CD14-positive monocyte (primary cell): ENCODE measurements around the gene IL37. TPM values are rescaled to one million over a fixed set of nuclear protein-coding genes. Genes with fewer than 3 reads are reported as not detected.

ENCODE experiments used
- DNase-seq, 3 donors: peaks; one replicate each; pipeline ENCODE4 v3.0.0-alpha.2; 2011 to 2022
- H2AFZ ChIP-seq: 2 replicates; pipeline ENCODE4 v1.6.0; 2012; ENCODE audit warnings: mild to moderate bottlenecking, low read depth, low read length, inconsistent platforms; ENCODE audit not compliant: insufficient read depth, poor library complexity, severe bottlenecking
- H3K27ac ChIP-seq, 2 donors: 1 replicate in 1 of 2; 2 replicates in 1 of 2; pipeline ENCODE4 v1.5.1; 2012 to 2013; ENCODE audit warnings: low read length in 2 of 2, control low read depth in 1 of 2, inconsistent platforms in 1 of 2, low read depth in 1 of 2, mild to moderate bottlenecking in 1 of 2
- H3K27me3 ChIP-seq, 2 donors: one replicate each; pipeline versions ENCODE4 v1.6.0 to v1.6.1; 2011 to 2013; ENCODE audit warnings: low read length in 2 of 2; ENCODE audit not compliant: control insufficient read depth in 2 of 2, insufficient read depth in 2 of 2
- H3K36me3 ChIP-seq, 2 donors: replicated peaks in 1 of 2; 1 replicate in 1 of 2; 2 replicates in 1 of 2; pipeline versions ENCODE4 v1.5.1 to v1.6.1; 2012 to 2013; ENCODE audit warnings: low read length in 2 of 2, control low read depth in 1 of 2, inconsistent platforms in 1 of 2, mild to moderate bottlenecking in 1 of 2; ENCODE audit not compliant: insufficient read depth in 2 of 2, control insufficient read depth in 1 of 2
- H3K4me1 ChIP-seq, 2 donors: 1 replicate in 1 of 2; 2 replicates in 1 of 2; pipeline versions ENCODE4 v1.5.1 to v1.6.1; 2012 to 2013; ENCODE audit warnings: low read length in 2 of 2, control low read depth in 1 of 2, inconsistent platforms in 1 of 2, mild to moderate bottlenecking in 1 of 2, moderate library complexity in 1 of 2; ENCODE audit not compliant: insufficient read depth in 2 of 2, control insufficient read depth in 1 of 2
- H3K4me2 ChIP-seq: replicated peaks from 2 replicates; pipeline ENCODE3; 2012; ENCODE audit warnings: low read length, moderate library complexity, mild to moderate bottlenecking; ENCODE audit not compliant: poor library complexity, severe bottlenecking; ENCODE audit errors: extremely low read depth
- H3K4me3 ChIP-seq, 3 experiments: fragments of 200-600 bp in 1 of 3; sonication (generic) in 1 of 3; replicated peaks in 1 of 3; 1 replicate in 2 of 3; 2 replicates in 1 of 3; pipeline ENCODE4 v1.5.1; 2011 to 2013; ENCODE audit warnings: low read length in 3 of 3, mild to moderate bottlenecking in 3 of 3, control low read depth in 2 of 3, low read depth in 2 of 3, inconsistent platforms in 1 of 3, moderate library complexity in 1 of 3
- H3K79me2 ChIP-seq: 2 replicates; pipeline ENCODE4 v1.6.0; 2012; ENCODE audit warnings: mild to moderate bottlenecking, control low read depth, inconsistent platforms, low read length, moderate library complexity; ENCODE audit not compliant: insufficient read depth
- H3K9ac ChIP-seq: 2 replicates; pipeline ENCODE4 v1.6.0; 2017; ENCODE audit warnings: low read length, mild to moderate bottlenecking; ENCODE audit not compliant: insufficient read depth, poor library complexity, severe bottlenecking
- H3K9me3 ChIP-seq, 2 donors: replicated peaks in 1 of 2; 1 replicate in 1 of 2; 2 replicates in 1 of 2; pipeline versions ENCODE4 v1.5.1 to v1.6.1; 2012 to 2013; ENCODE audit warnings: low read length in 2 of 2, control low read depth in 1 of 2; ENCODE audit not compliant: control insufficient read depth in 1 of 2, insufficient read depth in 1 of 2
- H4K20me1 ChIP-seq: 2 replicates; pipeline ENCODE4 v1.6.0; 2012; ENCODE audit warnings: mild to moderate bottlenecking, low read length, control low read depth, moderate library complexity; ENCODE audit not compliant: insufficient read depth
- H3K27ac Mint-ChIP-seq, 7 donors: one replicate each; pipeline ENCODE4 v1.8.0; 2020; ENCODE audit warnings: mild to moderate bottlenecking in 7 of 7, mixed read lengths in 7 of 7, moderate library complexity in 6 of 7, inconsistent platforms in 2 of 7
- H3K27me3 Mint-ChIP-seq, 3 donors: one replicate each; pipeline ENCODE4 v1.8.0; 2021 to 2022; ENCODE audit warnings: low read depth in 3 of 3, mild to moderate bottlenecking in 3 of 3, mixed read lengths in 3 of 3, moderate library complexity in 3 of 3, inconsistent platforms in 1 of 3
- H3K36me3 Mint-ChIP-seq, 2 donors: one replicate each; pipeline ENCODE4 v1.8.0; 2020; ENCODE audit warnings: mixed read lengths in 2 of 2, inconsistent platforms in 1 of 2, mild to moderate bottlenecking in 1 of 2
- H3K4me1 Mint-ChIP-seq: one replicate; pipeline ENCODE4 v1.8.0; 2020; ENCODE audit warnings: mild to moderate bottlenecking, mixed read lengths
- H3K4me3 Mint-ChIP-seq, 2 donors: one replicate each; pipeline ENCODE4 v1.8.0; 2020; ENCODE audit warnings: mild to moderate bottlenecking in 2 of 2, mixed read lengths in 2 of 2, moderate library complexity in 1 of 2
- H3K9me3 Mint-ChIP-seq, 7 donors: one replicate each; pipeline ENCODE4 v1.8.0; 2020 to 2022; ENCODE audit warnings: mixed read lengths in 7 of 7, mild to moderate bottlenecking in 6 of 7, moderate library complexity in 6 of 7, inconsistent platforms in 2 of 7
- WGBS: methylation state at CpG from one replicate; pipeline ENCODE4 v1.1.5; 2013; ENCODE audit warnings: missing lambda C conversion rate; ENCODE audit not compliant: insufficient coverage; 5-methylcytosine and 5-hydroxymethylcytosine counted together
- intact Hi-C, 2 donors: fragments of 100-400 bp; cut with micrococcal nuclease; formaldehyde crosslinking; loops; one replicate each; pipeline versions ENCODE4 v1.15.0 to v1.15.1; 2023
- polyA plus RNA-seq, 3 donors: library from polyadenylated mRNA; depleted of rRNA in 1 of 3; unstranded in 2 of 3; stranded (reverse) in 1 of 3; fragments of 300-500 nt in 2 of 3; fragments of >200 nt in 1 of 3; fragmentation: Illumina TruSeq in 2 of 3; gene quantifications; 1 replicate in 2 of 3; 2 replicates in 1 of 3; pipeline ENCODE4 v1.2.3, GENCODE V29; 2012 to 2021
- TF ChIP-seq, protein P1 (sequence below): fragments of 200-600 bp; IDR thresholded peaks from one replicate; pipeline ENCODE4 v1.8.0; 2022; ENCODE audit warnings: antibody characterized with exemption, mild to moderate bottlenecking

Gene IL37
- polyA plus RNA-seq, 3 donors = not detected

DNA sequence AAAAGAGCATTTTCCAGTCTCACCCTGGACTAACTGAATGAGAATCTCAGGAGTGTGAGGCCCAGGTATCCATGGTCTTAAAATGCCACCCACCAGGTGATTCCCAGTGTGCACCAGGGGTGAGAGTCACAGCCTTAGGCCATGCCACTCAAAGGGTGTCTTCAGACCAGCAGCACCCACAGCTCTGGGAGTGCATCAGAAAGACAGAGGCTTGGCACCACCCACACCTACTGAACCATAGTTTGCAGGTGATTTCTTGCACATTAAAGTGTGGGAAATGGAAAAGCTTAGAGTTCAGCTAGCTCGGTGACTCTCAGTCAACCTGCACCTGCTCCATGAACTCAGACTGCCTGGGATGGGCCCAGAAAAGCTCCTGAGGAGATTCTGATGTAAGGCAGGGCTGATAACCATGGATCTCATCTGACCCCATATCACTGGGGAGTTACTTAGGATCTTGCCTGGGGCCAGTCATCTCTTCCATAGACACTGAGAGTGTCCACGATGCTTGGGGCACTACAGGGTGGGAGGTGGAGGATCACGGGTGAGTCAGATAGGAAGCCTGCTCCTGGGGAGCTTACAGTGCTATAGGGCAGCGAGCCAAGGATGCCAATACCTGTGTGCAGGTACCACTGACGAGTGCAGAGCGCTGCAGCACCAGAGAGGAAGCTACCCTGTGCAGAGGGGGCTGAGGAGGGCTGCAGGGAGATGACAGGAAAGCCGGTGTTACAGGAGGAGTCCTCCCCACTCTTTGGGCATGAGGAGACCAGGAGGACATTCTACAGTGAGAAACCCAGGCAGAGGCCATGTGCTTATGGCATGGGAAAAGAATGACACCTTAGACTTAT, 4.6 kb downstream of the IL37 start:
- no peak overlapping the region for H3K4me3 Mint-ChIP-seq
- H3K4me2 ChIP-seq = no peak overlapping the region

DNA sequence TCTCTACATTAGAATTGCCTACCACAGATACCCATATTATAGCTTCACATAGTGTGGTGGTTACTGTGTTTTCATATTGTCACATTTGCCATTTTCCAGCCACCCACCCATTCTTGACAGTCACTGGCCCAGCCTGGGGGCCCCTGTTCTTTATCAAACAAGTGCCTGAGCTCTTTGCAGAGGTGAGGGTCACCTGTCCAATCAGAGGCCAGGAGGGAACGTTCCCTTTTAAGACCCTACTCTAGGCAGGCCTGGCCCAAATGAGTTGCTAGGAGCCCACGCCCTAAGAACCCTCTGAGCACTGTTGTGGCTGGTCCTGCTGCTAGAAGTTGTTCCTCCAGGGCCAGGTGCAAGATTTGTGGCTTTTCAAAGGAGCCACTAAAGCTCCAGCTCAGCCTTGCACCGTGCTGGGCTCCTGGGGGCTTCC, 5.2 kb downstream of the IL37 start:
- TF ChIP-seq, protein P1, sequence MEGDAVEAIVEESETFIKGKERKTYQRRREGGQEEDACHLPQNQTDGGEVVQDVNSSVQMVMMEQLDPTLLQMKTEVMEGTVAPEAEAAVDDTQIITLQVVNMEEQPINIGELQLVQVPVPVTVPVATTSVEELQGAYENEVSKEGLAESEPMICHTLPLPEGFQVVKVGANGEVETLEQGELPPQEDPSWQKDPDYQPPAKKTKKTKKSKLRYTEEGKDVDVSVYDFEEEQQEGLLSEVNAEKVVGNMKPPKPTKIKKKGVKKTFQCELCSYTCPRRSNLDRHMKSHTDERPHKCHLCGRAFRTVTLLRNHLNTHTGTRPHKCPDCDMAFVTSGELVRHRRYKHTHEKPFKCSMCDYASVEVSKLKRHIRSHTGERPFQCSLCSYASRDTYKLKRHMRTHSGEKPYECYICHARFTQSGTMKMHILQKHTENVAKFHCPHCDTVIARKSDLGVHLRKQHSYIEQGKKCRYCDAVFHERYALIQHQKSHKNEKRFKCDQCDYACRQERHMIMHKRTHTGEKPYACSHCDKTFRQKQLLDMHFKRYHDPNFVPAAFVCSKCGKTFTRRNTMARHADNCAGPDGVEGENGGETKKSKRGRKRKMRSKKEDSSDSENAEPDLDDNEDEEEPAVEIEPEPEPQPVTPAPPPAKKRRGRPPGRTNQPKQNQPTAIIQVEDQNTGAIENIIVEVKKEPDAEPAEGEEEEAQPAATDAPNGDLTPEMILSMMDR = no peak
- Histone ChIP-seq H3K4me3 (no peak overlapping the region), H2AFZ (no peak overlapping the region), H3K4me1 (no peaks in the 10 kb centered on the region), H3K9me3 (no peaks in the 10 kb centered on the region), H3K36me3 (no peaks in the 10 kb centered on the region), H3K79me2 (no peaks in the 10 kb centered on the region), H3K9ac (no peak overlapping the region), H3K27ac (no peak overlapping the region), H3K4me2 (no peak overlapping the region), H3K27me3 (no peaks in the 10 kb centered on the region), H4K20me1 (no peaks in the 10 kb centered on the region)
- intact Hi-C loops = no loop called here
- no peak overlapping the region for H3K27ac Mint-ChIP-seq
- no peak overlapping the region for H3K4me3 Mint-ChIP-seq
- no peaks in the 10 kb centered on the region for H3K27me3 Mint-ChIP-seq
- 95% methylated on average over 2 of the region's 3 CpGs for WGBS
- DNase-seq = no peak
- no peaks in the 10 kb centered on the region for H3K36me3 Mint-ChIP-seq
- peaks cover 2% of the 10 kb centered on the region for H3K4me1 Mint-ChIP-seq
- H3K9me3 Mint-ChIP-seq = peaks cover 0 to 2% (median 0%) of the 10 kb centered on the region in 7 donors

More for the DNA sequence above, 4.6 kb downstream of the IL37 start:
- Histone ChIP-seq H3K4me3 (no peak overlapping the region), H3K27ac (no peak overlapping the region), H2AFZ (no peak overlapping the region), H3K36me3 (no peaks in the 10 kb centered on the region), H3K9ac (no peak overlapping the region), H3K9me3 (no peaks in the 10 kb centered on the region), H4K20me1 (no peaks in the 10 kb centered on the region), H3K27me3 (no peaks in the 10 kb centered on the region), H3K4me1 (no peaks in the 10 kb centered on the region), H3K79me2 (no peaks in the 10 kb centered on the region)
- H3K27me3 Mint-ChIP-seq = no peaks in the 10 kb centered on the region
- H3K9me3 Mint-ChIP-seq = peaks cover 0 to 2% (median 0%) of the 10 kb centered on the region in 7 donors
- H3K36me3 Mint-ChIP-seq = no peaks in the 10 kb centered on the region
- DNase-seq = no peak
- 81% methylated on average over 4 of the region's 7 CpGs for WGBS
- intact Hi-C loops = no loop called here
- TF ChIP-seq, protein P1 = no peak
- H3K27ac Mint-ChIP-seq = no peak overlapping the region
- H3K4me1 Mint-ChIP-seq = no peaks in the 10 kb centered on the region
